Measurements from ENCODE around the gene NT5C. TPM values are rescaled to one million over a fixed set of nuclear protein-coding genes. Genes with fewer than 3 reads are reported as not detected.

NT5C gene
- total RNA-seq: 100 to 1,000 TPM in 1 of 4 donors, 10 to 100 TPM in 3; 62.8 to 111 (median 68.0) TPM

DNA sequence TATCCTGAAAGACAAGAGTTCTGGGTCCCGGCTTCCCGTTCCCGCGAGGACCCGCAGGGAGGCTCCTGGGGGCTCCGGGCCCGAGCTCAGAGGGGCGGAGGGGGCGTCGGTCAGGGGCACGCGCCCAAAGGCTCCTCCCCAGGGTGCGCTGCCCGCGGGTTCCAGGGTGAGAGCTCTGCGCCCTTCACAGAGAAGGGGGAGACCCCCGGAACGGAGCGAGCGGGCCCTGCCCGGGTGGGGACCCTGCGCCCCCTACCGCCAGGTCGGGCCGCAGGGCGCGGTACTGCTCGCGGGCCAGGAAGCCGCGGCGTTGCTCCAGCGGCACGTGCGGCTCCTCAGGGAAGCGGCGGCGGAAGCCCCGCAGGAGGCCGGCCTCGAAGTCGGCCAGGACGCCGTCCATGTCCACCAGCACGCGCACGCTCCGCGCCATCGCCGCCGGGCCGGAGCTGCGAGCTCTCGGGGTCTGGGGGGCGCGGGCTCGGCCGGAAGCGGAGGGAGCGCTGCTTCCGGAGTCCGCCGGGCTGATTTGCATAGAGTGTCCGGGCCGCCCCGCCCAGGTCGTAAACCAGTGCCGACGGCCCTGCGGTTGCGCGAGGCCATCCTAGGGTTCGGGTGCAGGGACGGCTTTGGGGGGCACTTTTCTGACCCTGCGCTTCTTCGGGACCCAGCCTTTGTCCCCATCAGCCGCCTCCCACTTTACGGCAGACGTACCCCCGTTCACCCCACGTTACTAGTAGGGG lies at the start of gene NT5C:
TSS of gene NT5C (minus strand) at position 465 of the 740 bp plus-strand sequence. CDS start at position 430, 35 bp downstream.
- peak; percentile 90 to 91 for ATAC-seq
- in situ Hi-C loops (cut with MboI; ENCODE audit: low sequenced_read_pairs in 4 of 4) (no loop called here), intact Hi-C loops (cut with DNase I; ENCODE audit: low total_unique reads) (loop anchor here (1.0 to 5.0 kb wide), 4 partner anchors 17 to 71 kb away; partner anchors contain the start of genes JPT1 and SUMO2)
- H3K27me3 ChIP-seq: no peaks in the 10 kb centered on the region
- no peaks in the 10 kb centered on the region for H3K9me3 ChIP-seq
- TF ChIP-seq, protein P1, sequence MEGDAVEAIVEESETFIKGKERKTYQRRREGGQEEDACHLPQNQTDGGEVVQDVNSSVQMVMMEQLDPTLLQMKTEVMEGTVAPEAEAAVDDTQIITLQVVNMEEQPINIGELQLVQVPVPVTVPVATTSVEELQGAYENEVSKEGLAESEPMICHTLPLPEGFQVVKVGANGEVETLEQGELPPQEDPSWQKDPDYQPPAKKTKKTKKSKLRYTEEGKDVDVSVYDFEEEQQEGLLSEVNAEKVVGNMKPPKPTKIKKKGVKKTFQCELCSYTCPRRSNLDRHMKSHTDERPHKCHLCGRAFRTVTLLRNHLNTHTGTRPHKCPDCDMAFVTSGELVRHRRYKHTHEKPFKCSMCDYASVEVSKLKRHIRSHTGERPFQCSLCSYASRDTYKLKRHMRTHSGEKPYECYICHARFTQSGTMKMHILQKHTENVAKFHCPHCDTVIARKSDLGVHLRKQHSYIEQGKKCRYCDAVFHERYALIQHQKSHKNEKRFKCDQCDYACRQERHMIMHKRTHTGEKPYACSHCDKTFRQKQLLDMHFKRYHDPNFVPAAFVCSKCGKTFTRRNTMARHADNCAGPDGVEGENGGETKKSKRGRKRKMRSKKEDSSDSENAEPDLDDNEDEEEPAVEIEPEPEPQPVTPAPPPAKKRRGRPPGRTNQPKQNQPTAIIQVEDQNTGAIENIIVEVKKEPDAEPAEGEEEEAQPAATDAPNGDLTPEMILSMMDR (IDR thresholded peaks at IDR 0.05 in 4 of 5, conservative IDR thresholded peaks at IDR 0.05 in 1 of 5): peak; percentile 74 to 82 (median 76)
- TF ChIP-seq POLR2A (IDR thresholded peaks at IDR 0.05): peak; percentile 36 to 72
- peak within 1 kb of the TSS; percentile 86 to 96 (median 90) for H3K27ac ChIP-seq
- peaks cover 0 to 9% of the 10 kb centered on the region in 2 donors for H3K36me3 ChIP-seq
- peak; percentile 62 to 77 for DNase-seq
- peaks cover 0 to 12% of the 10 kb centered on the region in 2 donors for H3K4me1 ChIP-seq
- H3K4me3 ChIP-seq: peak within 1 kb of the TSS; percentile 78 to 92 (median 90)

DNA sequence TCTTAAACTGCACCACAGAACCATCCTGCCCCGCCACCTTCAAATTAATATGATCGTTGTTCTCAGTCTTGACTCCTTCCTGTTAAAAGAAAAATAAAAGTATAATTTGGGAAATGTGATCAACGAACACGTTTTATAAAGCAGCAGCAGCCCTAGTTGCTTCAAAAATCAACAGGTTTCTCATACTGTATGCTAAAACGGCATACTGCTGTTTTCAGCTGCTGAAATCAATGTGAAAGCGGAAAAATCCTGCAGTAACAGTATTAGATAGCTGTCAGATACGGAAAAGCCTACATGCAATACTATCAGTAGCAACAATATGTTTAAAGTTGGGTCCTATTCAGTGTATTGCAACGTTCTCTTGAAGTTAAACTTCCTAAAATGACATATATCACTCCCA lies 49.6 kb upstream of the NT5C start:
- ATAC-seq (no peak), DNase-seq (no peak)
- Histone ChIP-seq H3K27ac (peak overlapping the region; percentile 90 to 100 (median 96)), H3K36me3 (peaks cover 0 to 20% of the 10 kb centered on the region in 2 donors), H3K4me1 (peaks cover 27 to 28% of the 10 kb centered on the region in 2 donors), H3K9me3 (no peaks in the 10 kb centered on the region), H3K4me3 (peak overlapping the region; percentile 88 to 99 (median 93)), H3K27me3 (no peaks in the 10 kb centered on the region)
- TF ChIP-seq POLR2A (IDR thresholded peaks at IDR 0.05): no peak
- TF ChIP-seq, protein P1 (IDR thresholded peaks at IDR 0.05 in 4 of 5, conservative IDR thresholded peaks at IDR 0.05 in 1 of 5): no peak
- in situ Hi-C loops (cut with MboI; ENCODE audit: low sequenced_read_pairs in 4 of 4) (loop anchor here in 1 of 4 donors (25.0 kb wide), 1 partner anchor 219 kb away; the partner anchor contains the start of gene HID1), intact Hi-C loops (cut with DNase I; ENCODE audit: low total_unique reads) (loop anchor here (5.0 kb wide), 1 partner anchor 49 kb away; the partner anchor contains the start of gene NT5C)

DNA sequence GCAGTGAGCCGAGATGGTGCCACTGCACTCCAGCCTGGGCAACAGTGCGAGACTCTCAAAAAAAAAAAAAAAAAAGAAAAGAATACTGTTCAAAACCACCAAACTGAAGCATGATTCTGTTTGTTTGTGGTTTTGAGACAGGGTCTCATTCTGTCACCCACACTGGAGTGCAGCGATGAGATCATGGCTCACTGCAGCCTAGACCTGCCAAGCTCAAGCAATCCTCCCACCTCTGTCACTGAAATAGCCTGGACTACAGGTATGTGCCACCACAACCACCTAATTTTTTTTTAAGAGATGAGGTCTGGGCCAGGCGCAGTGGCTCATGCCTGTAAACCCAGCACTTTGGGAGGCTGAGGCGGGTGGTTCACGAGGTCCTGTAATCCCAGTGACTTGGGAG lies 46.9 kb upstream of the NT5C start:
- intact Hi-C loops (cut with DNase I; ENCODE audit: low total_unique reads) (loop anchor here (10.0 kb wide), 1 partner anchor 114 kb away; no protein-coding TSS in a partner anchor), in situ Hi-C loops (cut with MboI; ENCODE audit: low sequenced_read_pairs in 4 of 4) (loop anchor here (5.0 to 25.0 kb wide), 4 partner anchors 54 to 216 kb away; partner anchors contain the start of gene HID1 (in 1 of the 4))

DNA sequence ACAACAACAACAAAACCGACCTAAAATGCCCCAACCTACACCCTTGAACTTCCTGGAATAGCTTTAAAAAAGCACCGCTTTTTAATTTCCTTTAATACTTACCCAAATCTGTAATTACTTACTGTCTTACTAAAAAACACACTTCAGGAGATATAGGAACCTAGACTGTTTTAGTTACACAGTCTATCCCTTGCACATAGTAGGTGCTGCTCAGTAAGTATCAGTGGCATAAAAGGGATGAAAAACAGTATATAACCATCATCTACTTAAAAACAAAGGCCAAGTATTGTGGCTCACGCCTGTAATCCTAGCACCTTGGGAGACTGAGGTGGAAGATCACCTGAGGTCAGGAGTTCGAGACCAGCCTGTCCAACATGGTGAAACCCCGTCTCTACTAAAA lies 45.1 kb upstream of the NT5C start:
- intact Hi-C loops (cut with DNase I; ENCODE audit: low total_unique reads): loop anchor here (10.0 kb wide), 1 partner anchor 112 kb away; no protein-coding TSS in a partner anchor
- Histone ChIP-seq H3K27ac (no peak overlapping the region), H3K36me3 (peaks cover 2 to 61% of the 10 kb centered on the region in 2 donors), H3K4me3 (no peak overlapping the region), H3K27me3 (no peaks in the 10 kb centered on the region), H3K4me1 (peaks cover 21 to 22% of the 10 kb centered on the region in 2 donors), H3K9me3 (no peaks in the 10 kb centered on the region)
- in situ Hi-C loops (cut with MboI; ENCODE audit: low sequenced_read_pairs in 4 of 4): loop anchor here (5.0 to 25.0 kb wide), 4 partner anchors 52 to 214 kb away; partner anchors contain the start of gene HID1 (in 1 of the 4)
- TF ChIP-seq, protein P1 (IDR thresholded peaks at IDR 0.05 in 4 of 5, conservative IDR thresholded peaks at IDR 0.05 in 1 of 5): no peak
- no peak for TF ChIP-seq POLR2A (IDR thresholded peaks at IDR 0.05)
- ATAC-seq (no peak), DNase-seq (no peak)

More for the DNA sequence above, 46.9 kb upstream of the NT5C start:
- TF ChIP-seq POLR2A (IDR thresholded peaks at IDR 0.05): no peak
- TF ChIP-seq, protein P1 (IDR thresholded peaks at IDR 0.05 in 4 of 5, conservative IDR thresholded peaks at IDR 0.05 in 1 of 5): no peak
- no peaks in the 10 kb centered on the region for H3K9me3 ChIP-seq
- peaks cover 2 to 47% of the 10 kb centered on the region in 2 donors for H3K36me3 ChIP-seq
- peak overlapping the region in 1 of 4 donors; percentile 37 for H3K27ac ChIP-seq
- peaks cover 25% of the 10 kb centered on the region in 2 donors for H3K4me1 ChIP-seq
- ATAC-seq (no peak), DNase-seq (no peak)
- H3K4me3 ChIP-seq: no peak overlapping the region
- H3K27me3 ChIP-seq: no peaks in the 10 kb centered on the region

Measured in gastrocnemius medialis (tissue), 4 donors.